Purkinje cell (primary cell): ENCODE measurements around the gene TTC1. TPM values are rescaled to one million over a fixed set of nuclear protein-coding genes. Genes with fewer than 3 reads are reported as not detected.

Experiments
- polyA plus RNA-seq: library from polyadenylated mRNA; unstranded; fragments of >200 nt; fragmentation: Nextera tagmentation; gene quantifications from 2 replicates; pipeline ENCODE4 v1.2.1, GENCODE V29; 2014

Gene TTC1
- 165 and 177 TPM in 2 replicates for polyA plus RNA-seq

DNA sequence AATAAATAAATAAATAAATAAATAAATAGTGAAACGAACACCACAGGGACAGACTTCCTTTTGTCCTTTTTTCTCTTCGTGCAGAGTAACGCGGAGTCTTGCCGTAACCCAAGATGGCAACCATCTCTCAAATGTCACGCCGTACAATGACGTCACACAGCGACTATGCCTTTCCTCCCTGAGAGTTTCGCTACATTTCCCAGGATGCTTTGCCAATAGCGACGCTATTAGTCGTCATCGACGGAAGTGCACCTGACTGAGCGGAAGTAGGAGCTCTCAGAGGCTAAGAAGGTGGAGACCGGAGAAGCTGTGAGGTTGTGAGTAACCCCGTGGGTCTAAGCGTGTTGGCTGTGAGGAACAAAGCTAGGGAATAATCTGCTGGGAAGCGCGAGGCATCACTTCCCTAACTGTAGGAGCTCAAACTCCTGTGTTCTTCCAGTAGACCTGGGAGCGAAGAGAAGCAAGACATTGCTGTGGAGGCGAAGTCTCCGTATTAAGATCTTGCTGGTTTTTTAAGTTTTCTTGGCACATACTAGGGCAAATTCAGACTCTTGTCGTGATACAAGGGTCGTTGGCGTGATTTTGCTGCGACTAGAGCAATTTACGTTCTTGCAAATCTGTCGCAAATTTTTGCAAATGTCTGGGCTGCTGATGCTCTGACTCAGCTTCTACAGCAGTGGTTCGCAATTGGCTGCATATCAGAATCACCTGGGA is at the start of gene TTC1:
Gene TTC1, plus strand, starts transcription at position 263 of the 714 bp plus-strand sequence. CDS start 1,390 bp downstream, outside the sequence.

Other genes with a start within 250 kb of the TTC1 start
- not detected in 2 replicates for gene ADRA1B, start 92.7 kb upstream of the TTC1 start, polyA plus RNA-seq
- gene PWWP2A, start 110.3 kb downstream of the TTC1 start, polyA plus RNA-seq: 14.5 and 15.1 TPM in 2 replicates
- gene FABP6, start 220.4 kb downstream of the TTC1 start, polyA plus RNA-seq: 67.3 and 94.0 TPM in 2 replicates